GM19397 (cell line): ENCODE measurements around the gene IQCE.
"Not testable (repeated sequence)": the region's sequence is repeated elsewhere in the genome, so short reads cannot be mapped to it uniquely, and the experiment has no call there.

Experiments used
- ATAC-seq: cut with Tn5 transposase; IDR thresholded peaks from one replicate; pipeline ENCODE4 v1.9.1; 2021; ENCODE audit warnings: mild to moderate bottlenecking, moderate library complexity; ENCODE audit not compliant: unreplicated experiment

IQCE gene

GRCh38 chr7:2521341-2521745 lies 37.4 kb upstream of the IQCE start:
- ATAC-seq: no peak

GRCh38 chr7:2521952-2522591 lies 36.7 kb upstream of the IQCE start:
- no peak for ATAC-seq

- no peak for ATAC-seq
These were observed 35.9 kb upstream of the IQCE start for GRCh38 chr7:2522780-2523433.

GRCh38 chr7:2523461-2523936 lies 35.3 kb upstream of the IQCE start:
- ATAC-seq: no peak

GRCh38 chr7:2523941-2524807 lies 34.6 kb upstream of the IQCE start:
- no peak for ATAC-seq

GRCh38 chr7:2524808-2525657 lies 33.7 kb upstream of the IQCE start:
- ATAC-seq: no peak

GRCh38 chr7:2525658-2526630 lies 32.8 kb upstream of the IQCE start:
- ATAC-seq: no peak

GRCh38 chr7:2526659-2527504 lies 31.9 kb upstream of the IQCE start:
- no peak for ATAC-seq

- ATAC-seq: no peak
These were observed 31.0 kb upstream of the IQCE start for GRCh38 chr7:2527505-2528467.

- ATAC-seq: peak; percentile 8
These were observed 30.2 kb upstream of the IQCE start for GRCh38 chr7:2528481-2529095.

GRCh38 chr7:2529161-2530070 lies 29.4 kb upstream of the IQCE start:
- ATAC-seq: peak; percentile 56

GRCh38 chr7:2530071-2530987 lies 28.4 kb upstream of the IQCE start:
- no peak for ATAC-seq

- not testable (repeated sequence) for ATAC-seq
These were observed 27.6 kb upstream of the IQCE start for GRCh38 chr7:2530994-2531795.

- not testable (repeated sequence) for ATAC-seq
These were observed 27.0 kb upstream of the IQCE start for GRCh38 chr7:2531796-2532110.
